SHP77 treated with DMSO at 0.1 percent for 48 hours (cell line): ENCODE data around the gene TLCD3A.
"Not testable (repeated sequence)": the region's sequence is repeated elsewhere in the genome, so short reads cannot be mapped to it uniquely, and the experiment has no call there.

Experiments
- DNase-seq: peaks from one replicate; lab custom pipeline; 2025; lab: John Stamatoyannopoulos, UW

TLCD3A gene

GRCh38 chr17:789160-789840 is 56.9 kb downstream of the TLCD3A start:
- no peak for DNase-seq

GRCh38 chr17:789931-790873 is 57.8 kb downstream of the TLCD3A start:
- not testable (repeated sequence) for DNase-seq

GRCh38 chr17:790874-791247 is 58.5 kb downstream of the TLCD3A start:
- DNase-seq = not testable (repeated sequence)

- DNase-seq = no peak
These were observed 59.4 kb downstream of the TLCD3A start for GRCh38 chr17:791829-792228.

GRCh38 chr17:792277-792676 is 59.9 kb downstream of the TLCD3A start:
- DNase-seq = no peak
